ENCODE results near the gene ZNF398. TPM values are rescaled to one million over a fixed set of nuclear protein-coding genes. Genes with fewer than 3 reads are reported as not detected.

The ZNF398 gene
- total and polyA plus RNA-seq, 10 of the 15 experiments (the other 5 are each of a cell fraction or from before 2014, with no cell fraction given): 2.3 to 15.3 (median 10.0) TPM

DNA sequence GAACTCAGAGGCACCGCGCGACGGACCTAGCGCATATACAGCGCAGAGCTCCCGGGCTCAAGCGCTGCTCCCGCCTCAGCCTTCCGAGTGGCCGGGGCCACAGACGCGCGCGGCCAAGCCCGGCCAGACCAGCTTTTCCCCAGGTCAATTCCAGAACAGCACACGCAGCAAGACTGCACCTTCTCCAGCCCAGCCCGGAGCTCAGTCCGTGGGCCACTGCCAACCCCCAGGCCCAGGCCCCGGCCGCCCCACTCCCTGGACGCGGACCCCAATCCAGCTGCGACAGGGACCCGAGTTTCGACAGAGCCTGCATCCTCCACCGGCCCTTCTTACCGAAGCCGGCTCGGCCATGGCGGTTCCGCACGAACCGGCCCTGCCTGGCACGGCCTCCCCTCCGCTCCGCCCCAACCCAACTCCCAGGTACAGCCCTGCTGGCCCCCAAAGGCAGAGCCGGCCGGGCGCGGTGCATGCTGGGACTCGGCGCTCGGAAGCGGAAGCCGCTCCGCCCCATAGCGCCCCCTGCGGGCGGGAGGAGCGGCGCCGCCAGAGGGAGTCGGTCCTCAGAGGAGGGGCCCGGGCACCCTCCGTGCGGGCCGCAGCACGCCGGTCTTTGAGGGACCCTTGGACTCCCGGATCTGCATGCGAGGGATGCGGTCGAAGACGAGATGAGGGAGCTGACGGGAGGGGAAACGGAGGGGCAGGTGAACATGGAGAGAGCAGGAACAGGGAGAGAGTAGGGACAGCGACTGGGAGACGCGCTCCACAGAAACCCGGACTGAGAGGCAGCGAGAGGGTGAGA, 21.2 kb upstream of the ZNF398 start, which contains the start of gene ZNF425 (continued):
- TF ChIP-seq, protein P1, sequence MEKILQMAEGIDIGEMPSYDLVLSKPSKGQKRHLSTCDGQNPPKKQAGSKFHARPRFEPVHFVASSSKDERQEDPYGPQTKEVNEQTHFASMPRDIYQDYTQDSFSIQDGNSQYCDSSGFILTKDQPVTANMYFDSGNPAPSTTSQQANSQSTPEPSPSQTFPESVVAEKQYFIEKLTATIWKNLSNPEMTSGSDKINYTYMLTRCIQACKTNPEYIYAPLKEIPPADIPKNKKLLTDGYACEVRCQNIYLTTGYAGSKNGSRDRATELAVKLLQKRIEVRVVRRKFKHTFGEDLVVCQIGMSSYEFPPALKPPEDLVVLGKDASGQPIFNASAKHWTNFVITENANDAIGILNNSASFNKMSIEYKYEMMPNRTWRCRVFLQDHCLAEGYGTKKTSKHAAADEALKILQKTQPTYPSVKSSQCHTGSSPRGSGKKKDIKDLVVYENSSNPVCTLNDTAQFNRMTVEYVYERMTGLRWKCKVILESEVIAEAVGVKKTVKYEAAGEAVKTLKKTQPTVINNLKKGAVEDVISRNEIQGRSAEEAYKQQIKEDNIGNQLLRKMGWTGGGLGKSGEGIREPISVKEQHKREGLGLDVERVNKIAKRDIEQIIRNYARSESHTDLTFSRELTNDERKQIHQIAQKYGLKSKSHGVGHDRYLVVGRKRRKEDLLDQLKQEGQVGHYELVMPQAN (conservative IDR thresholded peaks at IDR 0.05): peak; percentile 52; the same call in 1 of the 2 replicates
- peak; percentile 86; the same call in 1 of the 2 replicates for TF ChIP-seq SMAD5 (IDR thresholded peaks at IDR 0.05; ENCODE audit: low read depth)
- TF ChIP-seq, protein P2, sequence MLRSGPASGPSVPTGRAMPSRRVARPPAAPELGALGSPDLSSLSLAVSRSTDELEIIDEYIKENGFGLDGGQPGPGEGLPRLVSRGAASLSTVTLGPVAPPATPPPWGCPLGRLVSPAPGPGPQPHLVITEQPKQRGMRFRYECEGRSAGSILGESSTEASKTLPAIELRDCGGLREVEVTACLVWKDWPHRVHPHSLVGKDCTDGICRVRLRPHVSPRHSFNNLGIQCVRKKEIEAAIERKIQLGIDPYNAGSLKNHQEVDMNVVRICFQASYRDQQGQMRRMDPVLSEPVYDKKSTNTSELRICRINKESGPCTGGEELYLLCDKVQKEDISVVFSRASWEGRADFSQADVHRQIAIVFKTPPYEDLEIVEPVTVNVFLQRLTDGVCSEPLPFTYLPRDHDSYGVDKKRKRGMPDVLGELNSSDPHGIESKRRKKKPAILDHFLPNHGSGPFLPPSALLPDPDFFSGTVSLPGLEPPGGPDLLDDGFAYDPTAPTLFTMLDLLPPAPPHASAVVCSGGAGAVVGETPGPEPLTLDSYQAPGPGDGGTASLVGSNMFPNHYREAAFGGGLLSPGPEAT (IDR thresholded peaks at IDR 0.05; ENCODE audit: low read depth): peak; percentile 43; the same call in 1 of the 2 replicates
- TF ChIP-seq SPI1 (IDR thresholded peaks at IDR 0.05; ENCODE audit: borderline replicate concordance, insufficient read depth, low read depth, low read length): peak; percentile 43; the same call in 1 of the 2 replicates
- TF ChIP-seq, protein P3, sequence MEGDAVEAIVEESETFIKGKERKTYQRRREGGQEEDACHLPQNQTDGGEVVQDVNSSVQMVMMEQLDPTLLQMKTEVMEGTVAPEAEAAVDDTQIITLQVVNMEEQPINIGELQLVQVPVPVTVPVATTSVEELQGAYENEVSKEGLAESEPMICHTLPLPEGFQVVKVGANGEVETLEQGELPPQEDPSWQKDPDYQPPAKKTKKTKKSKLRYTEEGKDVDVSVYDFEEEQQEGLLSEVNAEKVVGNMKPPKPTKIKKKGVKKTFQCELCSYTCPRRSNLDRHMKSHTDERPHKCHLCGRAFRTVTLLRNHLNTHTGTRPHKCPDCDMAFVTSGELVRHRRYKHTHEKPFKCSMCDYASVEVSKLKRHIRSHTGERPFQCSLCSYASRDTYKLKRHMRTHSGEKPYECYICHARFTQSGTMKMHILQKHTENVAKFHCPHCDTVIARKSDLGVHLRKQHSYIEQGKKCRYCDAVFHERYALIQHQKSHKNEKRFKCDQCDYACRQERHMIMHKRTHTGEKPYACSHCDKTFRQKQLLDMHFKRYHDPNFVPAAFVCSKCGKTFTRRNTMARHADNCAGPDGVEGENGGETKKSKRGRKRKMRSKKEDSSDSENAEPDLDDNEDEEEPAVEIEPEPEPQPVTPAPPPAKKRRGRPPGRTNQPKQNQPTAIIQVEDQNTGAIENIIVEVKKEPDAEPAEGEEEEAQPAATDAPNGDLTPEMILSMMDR (IDR thresholded peaks at IDR 0.05 in 2 of 3, conservative IDR thresholded peaks at IDR 0.05 in 1 of 3; ENCODE audit: control insufficient read depth in 2 of 3, extremely low read depth in 1 of 3, insufficient read depth in 1 of 3, low read depth in 3 of 3, low read length in 3 of 3): peak; percentile 87 to 96 (median 92)
- TF ChIP-seq, protein P4, sequence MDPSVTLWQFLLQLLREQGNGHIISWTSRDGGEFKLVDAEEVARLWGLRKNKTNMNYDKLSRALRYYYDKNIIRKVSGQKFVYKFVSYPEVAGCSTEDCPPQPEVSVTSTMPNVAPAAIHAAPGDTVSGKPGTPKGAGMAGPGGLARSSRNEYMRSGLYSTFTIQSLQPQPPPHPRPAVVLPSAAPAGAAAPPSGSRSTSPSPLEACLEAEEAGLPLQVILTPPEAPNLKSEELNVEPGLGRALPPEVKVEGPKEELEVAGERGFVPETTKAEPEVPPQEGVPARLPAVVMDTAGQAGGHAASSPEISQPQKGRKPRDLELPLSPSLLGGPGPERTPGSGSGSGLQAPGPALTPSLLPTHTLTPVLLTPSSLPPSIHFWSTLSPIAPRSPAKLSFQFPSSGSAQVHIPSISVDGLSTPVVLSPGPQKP (IDR thresholded peaks at IDR 0.05; ENCODE audit: low read depth, low read length): peak; percentile 88
- TF ChIP-seq TAF1 (IDR thresholded peaks at IDR 0.05; ENCODE audit: borderline replicate concordance, low read depth, low read length): peak; percentile 93
- no peak for TF ChIP-seq JUND (IDR thresholded peaks at IDR 0.05; ENCODE audit: low read depth, low read length)
- TF ChIP-seq, protein P5, sequence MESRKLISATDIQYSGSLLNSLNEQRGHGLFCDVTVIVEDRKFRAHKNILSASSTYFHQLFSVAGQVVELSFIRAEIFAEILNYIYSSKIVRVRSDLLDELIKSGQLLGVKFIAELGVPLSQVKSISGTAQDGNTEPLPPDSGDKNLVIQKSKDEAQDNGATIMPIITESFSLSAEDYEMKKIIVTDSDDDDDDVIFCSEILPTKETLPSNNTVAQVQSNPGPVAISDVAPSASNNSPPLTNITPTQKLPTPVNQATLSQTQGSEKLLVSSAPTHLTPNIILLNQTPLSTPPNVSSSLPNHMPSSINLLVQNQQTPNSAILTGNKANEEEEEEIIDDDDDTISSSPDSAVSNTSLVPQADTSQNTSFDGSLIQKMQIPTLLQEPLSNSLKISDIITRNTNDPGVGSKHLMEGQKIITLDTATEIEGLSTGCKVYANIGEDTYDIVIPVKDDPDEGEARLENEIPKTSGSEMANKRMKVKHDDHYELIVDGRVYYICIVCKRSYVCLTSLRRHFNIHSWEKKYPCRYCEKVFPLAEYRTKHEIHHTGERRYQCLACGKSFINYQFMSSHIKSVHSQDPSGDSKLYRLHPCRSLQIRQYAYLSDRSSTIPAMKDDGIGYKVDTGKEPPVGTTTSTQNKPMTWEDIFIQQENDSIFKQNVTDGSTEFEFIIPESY (IDR thresholded peaks at IDR 0.05): peak; percentile 46; the same call in 1 of the 2 replicates
- peak in 1 of 2 experiments; percentile 51; a peak in 1 of 4 replicates for TF ChIP-seq ETV6 (conservative IDR thresholded peaks at IDR 0.05 in 1 of 2, IDR thresholded peaks at IDR 0.05 in 1 of 2; ENCODE audit: borderline replicate concordance in 1 of 2, low read depth in 1 of 2)
- TF ChIP-seq, protein P6, sequence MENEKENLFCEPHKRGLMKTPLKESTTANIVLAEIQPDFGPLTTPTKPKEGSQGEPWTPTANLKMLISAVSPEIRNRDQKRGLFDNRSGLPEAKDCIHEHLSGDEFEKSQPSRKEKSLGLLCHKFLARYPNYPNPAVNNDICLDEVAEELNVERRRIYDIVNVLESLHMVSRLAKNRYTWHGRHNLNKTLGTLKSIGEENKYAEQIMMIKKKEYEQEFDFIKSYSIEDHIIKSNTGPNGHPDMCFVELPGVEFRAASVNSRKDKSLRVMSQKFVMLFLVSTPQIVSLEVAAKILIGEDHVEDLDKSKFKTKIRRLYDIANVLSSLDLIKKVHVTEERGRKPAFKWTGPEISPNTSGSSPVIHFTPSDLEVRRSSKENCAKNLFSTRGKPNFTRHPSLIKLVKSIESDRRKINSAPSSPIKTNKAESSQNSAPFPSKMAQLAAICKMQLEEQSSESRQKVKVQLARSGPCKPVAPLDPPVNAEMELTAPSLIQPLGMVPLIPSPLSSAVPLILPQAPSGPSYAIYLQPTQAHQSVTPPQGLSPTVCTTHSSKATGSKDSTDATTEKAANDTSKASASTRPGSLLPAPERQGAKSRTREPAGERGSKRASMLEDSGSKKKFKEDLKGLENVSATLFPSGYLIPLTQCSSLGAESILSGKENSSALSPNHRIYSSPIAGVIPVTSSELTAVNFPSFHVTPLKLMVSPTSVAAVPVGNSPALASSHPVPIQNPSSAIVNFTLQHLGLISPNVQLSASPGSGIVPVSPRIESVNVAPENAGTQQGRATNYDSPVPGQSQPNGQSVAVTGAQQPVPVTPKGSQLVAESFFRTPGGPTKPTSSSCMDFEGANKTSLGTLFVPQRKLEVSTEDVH (IDR thresholded peaks at IDR 0.05; ENCODE audit: low read depth, partially characterized antibody): no peak
- no peak for TF ChIP-seq WRNIP1 (IDR thresholded peaks at IDR 0.05; ENCODE audit: borderline replicate concordance, low read depth, low read length)
- 0 out of 2 replicates have a peak, but pooled peaks have one; percentile 33 for TF ChIP-seq ZSCAN29 (IDR thresholded peaks at IDR 0.05)
